Germinal center (tissue), 1 donor: Measurements from ENCODE around the gene METTL25B.

Experiments
- DNase-seq: peaks from one replicate; pipeline ENCODE4 v3.0.0; 2012; ENCODE audit warnings: mixed read lengths, low spot score

METTL25B gene

DNA sequence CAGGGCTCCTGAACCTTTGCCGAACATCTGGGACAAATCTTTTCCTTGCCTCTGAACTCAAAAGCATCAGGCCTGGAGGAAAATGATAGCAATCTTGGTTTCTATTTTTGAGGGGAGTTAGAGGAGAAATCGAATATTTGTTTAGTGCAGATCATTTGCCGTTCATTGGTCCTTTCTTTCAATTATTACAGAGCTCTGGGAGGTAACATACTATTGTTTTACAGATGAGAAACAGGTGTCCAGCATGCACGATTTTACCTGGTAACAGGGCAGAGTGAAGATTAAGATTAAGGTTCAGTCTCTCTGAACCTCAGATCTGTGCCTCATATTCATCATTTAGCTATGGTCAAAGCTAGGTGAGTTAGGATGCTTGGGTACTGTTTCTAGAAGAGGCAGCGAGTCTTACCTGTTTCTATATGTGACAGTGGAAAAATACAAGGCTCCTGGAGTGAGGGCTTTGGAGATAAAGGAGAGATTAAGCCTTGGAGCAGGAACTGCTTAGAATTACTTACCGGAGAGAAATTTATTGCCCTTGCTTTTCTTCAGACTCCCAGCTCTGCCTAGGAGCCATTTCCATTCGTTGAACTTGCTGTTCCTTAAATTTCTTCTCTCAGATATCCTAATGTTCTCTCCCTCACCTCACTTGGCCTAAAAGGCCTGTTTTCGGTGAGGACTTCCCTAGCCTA, 40.5 kb downstream of the METTL25B start:
- DNase-seq: no peak

- DNase-seq: no peak
Measured at GRCh38 chr1:156772222-156772621, 44.0 kb downstream of the METTL25B start.

- no peak for DNase-seq
Measured at GRCh38 chr1:156772728-156773497, 44.6 kb downstream of the METTL25B start.

DNA sequence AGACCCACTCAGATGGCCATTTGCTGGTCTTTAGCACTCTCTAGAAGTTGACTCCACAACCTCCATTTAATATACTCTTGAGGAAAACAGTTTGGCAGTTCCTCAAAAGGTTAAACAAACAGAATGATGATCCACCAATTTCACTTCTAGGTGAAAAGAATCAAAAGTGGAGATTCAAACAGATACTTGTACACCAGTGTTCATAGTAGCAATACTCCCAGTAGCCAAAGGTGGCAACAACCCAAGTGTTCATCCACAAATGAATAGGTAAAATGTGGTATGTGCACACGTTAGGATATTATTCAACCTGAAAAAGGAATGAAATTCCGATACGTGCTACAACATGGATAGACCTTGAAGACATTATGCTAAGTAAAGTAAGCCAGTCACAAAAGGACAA, 45.3 kb downstream of the METTL25B start:
- DNase-seq: no peak

GRCh38 chr1:156775799-156776198, 47.5 kb downstream of the METTL25B start:
- DNase-seq: no peak

DNA sequence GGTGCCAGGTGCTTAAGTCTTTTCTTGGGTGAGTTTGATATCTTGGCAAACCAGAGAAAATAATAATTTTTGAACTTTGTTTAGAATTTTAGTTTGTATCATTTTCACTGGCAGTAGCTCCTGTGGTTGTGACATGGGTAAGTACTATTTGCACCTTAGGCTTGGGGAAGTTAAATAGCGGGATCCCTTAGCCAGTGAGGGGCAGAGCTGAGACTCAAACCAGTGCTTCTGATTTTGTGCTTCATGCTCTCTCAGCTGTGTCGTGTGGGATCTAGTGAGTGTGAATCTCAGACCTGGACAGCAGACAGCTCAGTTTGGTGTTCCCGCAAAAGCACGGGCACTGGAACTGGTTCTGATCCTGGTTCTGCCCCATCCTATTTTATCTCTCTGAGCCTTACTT, 48.7 kb downstream of the METTL25B start:
- DNase-seq: no peak

DNA sequence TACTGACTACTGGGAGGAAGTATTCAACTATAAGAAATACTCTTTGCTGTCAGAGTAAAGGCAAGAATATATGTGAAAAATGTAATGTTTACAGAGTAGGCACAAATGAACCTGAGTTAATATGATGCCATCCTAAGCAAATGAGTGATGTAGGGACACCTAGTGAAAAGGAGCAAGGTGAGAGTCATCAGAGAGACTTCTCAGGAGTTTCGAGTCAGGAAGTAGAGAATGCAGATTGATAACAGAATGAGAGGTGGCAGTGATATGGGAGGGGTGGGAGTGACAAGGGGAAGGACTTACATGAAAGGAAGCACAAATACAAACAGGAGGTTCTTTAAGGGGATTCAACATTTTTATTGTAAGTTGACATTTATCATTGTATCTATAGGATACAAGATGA, 49.3 kb downstream of the METTL25B start:
- DNase-seq: no peak

DNA sequence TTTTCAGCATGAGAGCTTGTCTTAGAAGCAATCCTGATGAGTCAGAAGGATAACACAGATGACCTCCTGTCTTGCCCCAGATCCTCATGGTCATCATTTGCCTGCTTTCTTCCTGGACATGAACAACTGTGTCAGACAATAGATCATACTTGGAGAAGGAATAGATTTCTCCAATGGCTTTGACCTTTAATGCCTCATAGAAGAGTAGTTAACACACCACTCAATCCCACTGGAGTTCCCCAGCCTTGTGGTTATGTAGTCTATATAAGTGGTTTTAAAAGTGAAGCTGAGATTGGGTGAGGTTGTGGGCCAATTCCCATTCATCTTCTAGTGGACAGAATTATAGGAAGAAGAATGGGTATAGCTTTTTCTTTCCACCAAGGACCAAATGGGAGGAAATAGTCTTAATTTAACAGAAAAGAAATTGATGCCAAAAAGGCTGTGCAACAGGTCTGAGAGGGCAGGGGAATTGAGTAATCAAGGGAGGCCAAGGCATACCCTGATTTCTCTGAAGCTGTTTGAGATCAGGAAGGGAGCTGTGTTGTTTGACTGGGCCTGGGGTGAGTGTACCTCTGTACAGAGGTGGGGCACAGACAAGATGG, 53.4 kb downstream of the METTL25B start:
- DNase-seq: no peak

- DNase-seq: no peak
Measured at GRCh38 chr1:156785458-156785857, 57.2 kb downstream of the METTL25B start.
